ENCODE data around the gene SNCAIP. TPM values are rescaled to one million over a fixed set of nuclear protein-coding genes. Genes with fewer than 3 reads are reported as not detected.

Gene SNCAIP
- total and polyA plus RNA-seq, 7 donors, result 0.18 to 0.87 (median 0.38) TPM

DNA sequence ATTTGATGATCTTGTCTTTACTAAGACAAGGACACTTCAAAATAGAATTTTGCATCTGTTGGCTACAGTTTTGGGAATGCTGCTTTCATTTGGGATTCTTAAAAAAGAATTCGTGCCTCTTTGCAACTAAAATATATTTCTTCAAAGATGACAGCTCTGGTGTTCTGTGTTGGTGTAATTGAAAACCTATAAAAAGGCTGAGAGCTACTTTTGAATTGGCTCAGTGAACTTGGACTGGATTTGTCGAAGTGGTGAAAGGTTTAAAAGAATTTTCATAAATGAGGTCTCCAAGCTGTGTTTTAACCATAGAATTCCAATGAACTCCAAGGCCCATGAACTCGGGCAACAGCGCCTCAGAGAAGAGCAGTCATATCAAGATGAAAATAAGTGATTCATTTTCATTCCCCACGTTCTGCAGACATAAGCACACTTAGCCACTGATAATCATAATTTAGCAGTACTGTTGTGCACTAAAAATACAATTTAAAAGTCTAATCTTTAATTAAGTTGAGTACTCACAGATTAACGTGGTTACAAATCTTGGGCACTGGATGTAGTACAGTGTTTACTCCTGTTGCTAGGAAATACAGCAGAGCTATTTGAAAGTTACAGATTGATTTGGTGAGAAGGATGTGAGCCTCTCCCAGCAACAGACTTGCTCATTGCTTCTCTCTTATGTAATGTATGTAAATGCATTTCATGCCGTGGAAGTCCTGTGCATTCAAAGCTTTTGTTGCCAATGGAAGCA lies 10.9 kb downstream of the SNCAIP start:
- TF ChIP-seq, protein P1, sequence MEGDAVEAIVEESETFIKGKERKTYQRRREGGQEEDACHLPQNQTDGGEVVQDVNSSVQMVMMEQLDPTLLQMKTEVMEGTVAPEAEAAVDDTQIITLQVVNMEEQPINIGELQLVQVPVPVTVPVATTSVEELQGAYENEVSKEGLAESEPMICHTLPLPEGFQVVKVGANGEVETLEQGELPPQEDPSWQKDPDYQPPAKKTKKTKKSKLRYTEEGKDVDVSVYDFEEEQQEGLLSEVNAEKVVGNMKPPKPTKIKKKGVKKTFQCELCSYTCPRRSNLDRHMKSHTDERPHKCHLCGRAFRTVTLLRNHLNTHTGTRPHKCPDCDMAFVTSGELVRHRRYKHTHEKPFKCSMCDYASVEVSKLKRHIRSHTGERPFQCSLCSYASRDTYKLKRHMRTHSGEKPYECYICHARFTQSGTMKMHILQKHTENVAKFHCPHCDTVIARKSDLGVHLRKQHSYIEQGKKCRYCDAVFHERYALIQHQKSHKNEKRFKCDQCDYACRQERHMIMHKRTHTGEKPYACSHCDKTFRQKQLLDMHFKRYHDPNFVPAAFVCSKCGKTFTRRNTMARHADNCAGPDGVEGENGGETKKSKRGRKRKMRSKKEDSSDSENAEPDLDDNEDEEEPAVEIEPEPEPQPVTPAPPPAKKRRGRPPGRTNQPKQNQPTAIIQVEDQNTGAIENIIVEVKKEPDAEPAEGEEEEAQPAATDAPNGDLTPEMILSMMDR (IDR thresholded peaks at IDR 0.05), result no peak
- Histone ChIP-seq H3K4me1 (no peaks in the 10 kb centered on the region), H3K27me3 (ENCODE audit: insufficient read depth in 3 of 3, low read length in 2 of 3) (no peaks in the 10 kb centered on the region), H3K27ac (no peak overlapping the region), H3K4me3 (no peak overlapping the region), H3K9me3 (no peaks in the 10 kb centered on the region), H3K36me3 (ENCODE audit: insufficient read depth in 1 of 2, low read depth in 1 of 2) (no peaks in the 10 kb centered on the region)
- DNase-seq, result no peak
- WGBS, 3 donors, result 16 to 30% (median 21%) methylated on average over 7 of the region's 7 CpGs
- intact Hi-C loops (cut with DNase I), result no loop called here
- ATAC-seq, result no peak

DNA sequence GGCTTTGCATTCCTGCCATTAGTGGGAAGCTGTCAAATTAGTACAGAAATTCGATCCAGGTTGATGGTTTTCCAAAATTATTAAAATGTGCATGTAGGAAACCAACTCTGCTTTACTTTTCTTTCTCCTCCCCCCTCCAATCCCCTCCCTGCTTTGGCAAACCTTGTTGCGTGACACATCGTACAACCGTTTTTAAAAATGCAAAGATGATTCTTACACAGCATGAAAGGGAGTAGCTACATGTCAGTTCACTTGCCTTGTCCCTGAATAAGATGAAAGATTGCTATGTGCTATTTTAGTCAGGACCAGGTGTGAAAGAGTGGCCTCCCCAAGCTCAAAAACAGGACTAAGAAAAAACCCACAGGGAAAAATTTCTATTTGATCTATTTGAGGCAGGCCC lies 11.7 kb downstream of the SNCAIP start:
- Histone ChIP-seq H3K9me3 (no peaks in the 10 kb centered on the region), H3K36me3 (ENCODE audit: insufficient read depth in 1 of 2, low read depth in 1 of 2) (no peaks in the 10 kb centered on the region), H3K27me3 (ENCODE audit: insufficient read depth in 3 of 3, low read length in 2 of 3) (no peaks in the 10 kb centered on the region), H3K4me1 (no peaks in the 10 kb centered on the region), H3K4me3 (no peak overlapping the region), H3K27ac (no peak overlapping the region)
- TF ChIP-seq, protein P1 (IDR thresholded peaks at IDR 0.05), result no peak
- ATAC-seq, result no peak
- 45 to 52% (median 49%) methylated on average over 4 of the region's 4 CpGs for WGBS, 3 donors
- DNase-seq, result no peak
- intact Hi-C loops (cut with DNase I), result no loop called here

DNA sequence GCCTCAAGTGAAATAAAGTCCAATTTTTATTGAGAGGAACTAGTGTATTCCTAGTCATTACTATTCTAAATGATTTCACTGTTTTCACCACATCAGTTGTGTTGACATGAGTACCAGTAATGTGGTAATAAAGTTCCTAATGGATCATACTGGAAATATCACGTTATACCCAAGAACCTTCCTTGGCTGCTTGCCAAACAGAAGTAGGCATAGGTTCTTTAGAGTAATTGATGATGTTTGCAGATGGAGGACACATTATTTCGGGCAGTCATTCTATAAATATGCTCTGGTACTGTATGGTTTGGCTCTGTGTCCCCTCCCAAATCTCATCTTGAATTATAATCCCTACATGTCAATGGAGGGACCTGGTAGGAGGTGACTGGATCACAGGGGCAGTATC lies 15.1 kb downstream of the SNCAIP start:
- Histone ChIP-seq H3K27ac (no peak overlapping the region), H3K4me1 (no peaks in the 10 kb centered on the region), H3K27me3 (ENCODE audit: insufficient read depth in 3 of 3, low read length in 2 of 3) (no peaks in the 10 kb centered on the region), H3K9me3 (no peaks in the 10 kb centered on the region), H3K4me3 (no peak overlapping the region), H3K36me3 (ENCODE audit: insufficient read depth in 1 of 2, low read depth in 1 of 2) (no peaks in the 10 kb centered on the region)
- WGBS, 3 donors, result 43 to 46% (median 43%) methylated on average over 2 of the region's 2 CpGs
- intact Hi-C loops (cut with DNase I), result no loop called here
- no peak for DNase-seq
- TF ChIP-seq, protein P1 (IDR thresholded peaks at IDR 0.05), result no peak
- ATAC-seq, result no peak

DNA sequence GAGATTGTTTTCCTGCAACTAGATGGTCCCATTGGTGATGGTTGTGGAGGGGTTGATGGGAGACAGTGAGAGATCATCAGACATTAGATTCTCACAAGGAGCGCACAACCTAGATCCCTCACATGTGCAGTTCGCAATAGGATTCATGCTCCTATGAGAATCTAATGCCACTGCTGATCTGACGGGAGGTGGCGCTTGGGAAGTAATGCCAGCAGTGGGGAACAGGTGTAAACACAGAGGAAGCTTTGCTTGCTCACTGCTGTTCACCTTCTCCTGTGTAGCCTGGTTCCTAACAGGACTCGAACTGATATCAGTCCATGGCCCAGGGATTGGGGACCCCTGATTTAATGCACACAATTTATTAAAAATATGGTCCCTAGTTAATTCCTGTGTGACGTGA lies 18.8 kb downstream of the SNCAIP start:
- Histone ChIP-seq H3K27me3 (ENCODE audit: insufficient read depth in 3 of 3, low read length in 2 of 3) (no peaks in the 10 kb centered on the region), H3K27ac (no peak overlapping the region), H3K9me3 (no peaks in the 10 kb centered on the region), H3K4me1 (no peaks in the 10 kb centered on the region), H3K4me3 (no peak overlapping the region), H3K36me3 (ENCODE audit: insufficient read depth in 1 of 2, low read depth in 1 of 2) (no peaks in the 10 kb centered on the region)
- TF ChIP-seq, protein P1 (IDR thresholded peaks at IDR 0.05), result no peak
- DNase-seq (no peak), ATAC-seq (no peak)
- WGBS, 3 donors, result 92 to 96% (median 96%) methylated on average over 6 of the region's 6 CpGs
- intact Hi-C loops (cut with DNase I), result no loop called here
